GM23338 (cell line): ENCODE data around the gene LZTS3. TPM values are rescaled to one million over a fixed set of nuclear protein-coding genes. Genes with fewer than 3 reads are reported as not detected.

Experiments
- EZH2 ChIP-seq: fragments of 200-600 bp; sonication (generic); IDR thresholded peaks from one replicate; pipeline ENCODE4 v1.8.0; 2017; ENCODE audit warnings: antibody characterized with exemption, mild to moderate bottlenecking, low read depth; ENCODE audit not compliant: unreplicated experiment
- POLR2AphosphoS5 ChIP-seq: IDR thresholded peaks from 2 replicates; pipeline ENCODE4 v1.6.1; 2016; ENCODE audit warnings: antibody characterized with exemption, low read depth
- STAT1 ChIP-seq: IDR thresholded peaks from one replicate; pipeline ENCODE4 v1.6.1; 2016; ENCODE audit warnings: antibody characterized with exemption; ENCODE audit not compliant: unreplicated experiment
- ZNF331 ChIP-seq: fragments of 250-450 bp; sonication (Bioruptor Pico); IDR thresholded peaks from 2 replicates; pipeline ENCODE4 v1.5.0; 2020; ENCODE audit warnings: low read depth, mild to moderate bottlenecking, moderate library complexity
- polyA plus RNA-seq: library from polyadenylated mRNA; unstranded; fragments of >200 nt; fragmentation: Nextera tagmentation; extraction: Ambion mirVana; gene quantifications from 2 replicates; pipeline ENCODE4 v1.2.1, GENCODE V29; 2016
- total RNA-seq: library from RNA; depleted of rRNA; stranded (reverse); fragments of >200 nt; shearing (Covaris generic); gene quantifications from 2 replicates; pipeline ENCODE4 v1.2.3, GENCODE V29; 2014
- TF ChIP-seq, protein P1 (sequence below): fragments of 250-450 bp; sonication (Bioruptor Pico); IDR thresholded peaks from 2 replicates; pipeline ENCODE4 v1.5.0; 2020; ENCODE audit warnings: mild to moderate bottlenecking, moderate library complexity
- TF ChIP-seq, protein P2 (sequence below): IDR thresholded peaks from one replicate; pipeline ENCODE4 v1.6.1; 2018; ENCODE audit warnings: antibody characterized with exemption; ENCODE audit not compliant: unreplicated experiment

LZTS3 gene
- total and polyA plus RNA-seq, 2 experiments from 2014 or later, result 9.7 to 40.7 TPM

DNA sequence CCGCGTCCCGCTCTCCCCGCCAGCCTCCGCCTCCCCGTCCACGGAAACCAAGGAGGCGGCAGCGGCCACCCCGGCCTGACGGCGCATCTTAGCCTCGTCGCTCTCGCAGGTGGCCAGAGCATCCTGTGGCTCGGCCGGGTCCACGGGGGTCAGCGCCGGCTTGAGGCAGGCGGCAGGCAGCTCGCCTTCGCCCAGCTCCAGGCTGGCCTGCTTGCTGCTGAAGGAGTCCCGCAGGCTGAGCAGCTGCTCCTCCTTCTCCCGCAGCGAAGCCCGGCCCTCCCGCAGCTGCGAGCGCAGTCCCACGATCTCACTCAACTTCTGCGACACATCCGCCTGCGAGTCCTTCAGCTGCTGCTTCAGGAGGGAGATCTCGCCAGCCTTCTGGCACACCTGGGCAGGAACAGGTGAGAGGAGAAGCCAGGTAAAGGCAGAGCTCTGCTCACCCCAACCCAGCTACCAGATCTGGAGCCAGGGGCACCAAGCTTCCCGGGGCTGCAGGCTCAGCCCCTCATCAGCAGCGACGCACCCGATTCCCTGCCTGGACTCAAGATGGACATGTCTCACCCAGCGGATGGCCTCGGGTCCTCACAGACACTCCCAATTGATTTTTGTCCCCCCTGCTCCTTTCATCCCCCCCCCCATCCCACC is 8.5 kb downstream of the LZTS3 start (continued):
- TF ChIP-seq, protein P1, sequence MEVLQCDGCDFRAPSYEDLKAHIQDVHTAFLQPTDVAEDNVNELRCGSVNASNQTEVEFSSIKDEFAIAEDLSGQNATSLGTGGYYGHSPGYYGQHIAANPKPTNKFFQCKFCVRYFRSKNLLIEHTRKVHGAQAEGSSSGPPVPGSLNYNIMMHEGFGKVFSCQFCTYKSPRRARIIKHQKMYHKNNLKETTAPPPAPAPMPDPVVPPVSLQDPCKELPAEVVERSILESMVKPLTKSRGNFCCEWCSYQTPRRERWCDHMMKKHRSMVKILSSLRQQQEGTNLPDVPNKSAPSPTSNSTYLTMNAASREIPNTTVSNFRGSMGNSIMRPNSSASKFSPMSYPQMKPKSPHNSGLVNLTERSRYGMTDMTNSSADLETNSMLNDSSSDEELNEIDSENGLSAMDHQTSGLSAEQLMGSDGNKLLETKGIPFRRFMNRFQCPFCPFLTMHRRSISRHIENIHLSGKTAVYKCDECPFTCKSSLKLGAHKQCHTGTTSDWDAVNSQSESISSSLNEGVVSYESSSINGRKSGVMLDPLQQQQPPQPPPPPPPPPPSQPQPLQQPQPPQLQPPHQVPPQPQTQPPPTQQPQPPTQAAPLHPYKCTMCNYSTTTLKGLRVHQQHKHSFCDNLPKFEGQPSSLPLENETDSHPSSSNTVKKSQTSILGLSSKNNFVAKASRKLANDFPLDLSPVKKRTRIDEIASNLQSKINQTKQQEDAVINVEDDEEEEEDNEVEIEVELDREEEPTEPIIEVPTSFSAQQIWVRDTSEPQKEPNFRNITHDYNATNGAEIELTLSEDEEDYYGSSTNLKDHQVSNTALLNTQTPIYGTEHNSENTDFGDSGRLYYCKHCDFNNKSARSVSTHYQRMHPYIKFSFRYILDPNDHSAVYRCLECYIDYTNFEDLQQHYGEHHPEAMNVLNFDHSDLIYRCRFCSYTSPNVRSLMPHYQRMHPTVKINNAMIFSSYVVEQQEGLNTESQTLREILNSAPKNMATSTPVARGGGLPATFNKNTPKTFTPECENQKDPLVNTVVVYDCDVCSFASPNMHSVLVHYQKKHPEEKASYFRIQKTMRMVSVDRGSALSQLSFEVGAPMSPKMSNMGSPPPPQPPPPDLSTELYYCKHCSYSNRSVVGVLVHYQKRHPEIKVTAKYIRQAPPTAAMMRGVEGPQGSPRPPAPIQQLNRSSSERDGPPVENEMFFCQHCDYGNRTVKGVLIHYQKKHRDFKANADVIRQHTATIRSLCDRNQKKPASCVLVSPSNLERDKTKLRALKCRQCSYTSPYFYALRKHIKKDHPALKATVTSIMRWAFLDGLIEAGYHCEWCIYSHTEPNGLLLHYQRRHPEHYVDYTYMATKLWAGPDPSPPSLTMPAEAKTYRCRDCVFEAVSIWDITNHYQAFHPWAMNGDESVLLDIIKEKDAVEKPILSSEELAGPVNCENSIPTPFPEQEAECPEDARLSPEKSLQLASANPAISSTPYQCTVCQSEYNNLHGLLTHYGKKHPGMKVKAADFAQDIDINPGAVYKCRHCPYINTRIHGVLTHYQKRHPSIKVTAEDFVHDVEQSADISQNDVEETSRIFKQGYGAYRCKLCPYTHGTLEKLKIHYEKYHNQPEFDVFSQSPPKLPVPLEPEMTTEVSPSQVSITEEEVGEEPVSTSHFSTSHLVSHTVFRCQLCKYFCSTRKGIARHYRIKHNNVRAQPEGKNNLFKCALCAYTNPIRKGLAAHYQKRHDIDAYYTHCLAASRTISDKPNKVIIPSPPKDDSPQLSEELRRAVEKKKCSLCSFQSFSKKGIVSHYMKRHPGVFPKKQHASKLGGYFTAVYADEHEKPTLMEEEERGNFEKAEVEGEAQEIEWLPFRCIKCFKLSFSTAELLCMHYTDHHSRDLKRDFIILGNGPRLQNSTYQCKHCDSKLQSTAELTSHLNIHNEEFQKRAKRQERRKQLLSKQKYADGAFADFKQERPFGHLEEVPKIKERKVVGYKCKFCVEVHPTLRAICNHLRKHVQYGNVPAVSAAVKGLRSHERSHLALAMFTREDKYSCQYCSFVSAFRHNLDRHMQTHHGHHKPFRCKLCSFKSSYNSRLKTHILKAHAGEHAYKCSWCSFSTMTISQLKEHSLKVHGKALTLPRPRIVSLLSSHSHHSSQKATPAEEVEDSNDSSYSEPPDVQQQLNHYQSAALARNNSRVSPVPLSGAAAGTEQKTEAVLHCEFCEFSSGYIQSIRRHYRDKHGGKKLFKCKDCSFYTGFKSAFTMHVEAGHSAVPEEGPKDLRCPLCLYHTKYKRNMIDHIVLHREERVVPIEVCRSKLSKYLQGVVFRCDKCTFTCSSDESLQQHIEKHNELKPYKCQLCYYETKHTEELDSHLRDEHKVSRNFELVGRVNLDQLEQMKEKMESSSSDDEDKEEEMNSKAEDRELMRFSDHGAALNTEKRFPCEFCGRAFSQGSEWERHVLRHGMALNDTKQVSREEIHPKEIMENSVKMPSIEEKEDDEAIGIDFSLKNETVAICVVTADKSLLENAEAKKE, result no peak
- no peak for TF ChIP-seq STAT1
- no peak for TF ChIP-seq EZH2
- TF ChIP-seq ZNF331 (CRISPR knock-in tag), result no peak
- TF ChIP-seq, protein P2, sequence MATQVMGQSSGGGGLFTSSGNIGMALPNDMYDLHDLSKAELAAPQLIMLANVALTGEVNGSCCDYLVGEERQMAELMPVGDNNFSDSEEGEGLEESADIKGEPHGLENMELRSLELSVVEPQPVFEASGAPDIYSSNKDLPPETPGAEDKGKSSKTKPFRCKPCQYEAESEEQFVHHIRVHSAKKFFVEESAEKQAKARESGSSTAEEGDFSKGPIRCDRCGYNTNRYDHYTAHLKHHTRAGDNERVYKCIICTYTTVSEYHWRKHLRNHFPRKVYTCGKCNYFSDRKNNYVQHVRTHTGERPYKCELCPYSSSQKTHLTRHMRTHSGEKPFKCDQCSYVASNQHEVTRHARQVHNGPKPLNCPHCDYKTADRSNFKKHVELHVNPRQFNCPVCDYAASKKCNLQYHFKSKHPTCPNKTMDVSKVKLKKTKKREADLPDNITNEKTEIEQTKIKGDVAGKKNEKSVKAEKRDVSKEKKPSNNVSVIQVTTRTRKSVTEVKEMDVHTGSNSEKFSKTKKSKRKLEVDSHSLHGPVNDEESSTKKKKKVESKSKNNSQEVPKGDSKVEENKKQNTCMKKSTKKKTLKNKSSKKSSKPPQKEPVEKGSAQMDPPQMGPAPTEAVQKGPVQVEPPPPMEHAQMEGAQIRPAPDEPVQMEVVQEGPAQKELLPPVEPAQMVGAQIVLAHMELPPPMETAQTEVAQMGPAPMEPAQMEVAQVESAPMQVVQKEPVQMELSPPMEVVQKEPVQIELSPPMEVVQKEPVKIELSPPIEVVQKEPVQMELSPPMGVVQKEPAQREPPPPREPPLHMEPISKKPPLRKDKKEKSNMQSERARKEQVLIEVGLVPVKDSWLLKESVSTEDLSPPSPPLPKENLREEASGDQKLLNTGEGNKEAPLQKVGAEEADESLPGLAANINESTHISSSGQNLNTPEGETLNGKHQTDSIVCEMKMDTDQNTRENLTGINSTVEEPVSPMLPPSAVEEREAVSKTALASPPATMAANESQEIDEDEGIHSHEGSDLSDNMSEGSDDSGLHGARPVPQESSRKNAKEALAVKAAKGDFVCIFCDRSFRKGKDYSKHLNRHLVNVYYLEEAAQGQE, result no peak
- no peak for TF ChIP-seq POLR2AphosphoS5
